Measurements from ENCODE around the gene EFCAB6.

The EFCAB6 gene

GRCh38 chr22:43850529-43850928 lies 38.4 kb upstream of the EFCAB6 start:
- DNase-seq: peak in 5 of 42 donors; percentile 5 to 29 (median 10)
- intact Hi-C loops (cut with DNase I): no loop called here

GRCh38 chr22:43849731-43850130 lies 37.6 kb upstream of the EFCAB6 start:
- intact Hi-C loops (cut with DNase I): no loop called here
- DNase-seq: peak in 20 of 42 donors; percentile 20 to 75 (median 46)

GRCh38 chr22:43848366-43849171 lies 36.5 kb upstream of the EFCAB6 start:
- intact Hi-C loops (cut with DNase I): no loop called here
- DNase-seq: peak in 9 of 42 donors; percentile 5 to 34 (median 14)

- intact Hi-C loops (cut with DNase I): no loop called here
- peak in 4 of 42 donors; percentile 2 to 12 (median 6) for DNase-seq
Measured at GRCh38 chr22:43847376-43848289, 35.5 kb upstream of the EFCAB6 start.

- DNase-seq: no peak
- intact Hi-C loops (cut with DNase I): no loop called here
Measured at GRCh38 chr22:43846966-43847365, 34.9 kb upstream of the EFCAB6 start.

DNA sequence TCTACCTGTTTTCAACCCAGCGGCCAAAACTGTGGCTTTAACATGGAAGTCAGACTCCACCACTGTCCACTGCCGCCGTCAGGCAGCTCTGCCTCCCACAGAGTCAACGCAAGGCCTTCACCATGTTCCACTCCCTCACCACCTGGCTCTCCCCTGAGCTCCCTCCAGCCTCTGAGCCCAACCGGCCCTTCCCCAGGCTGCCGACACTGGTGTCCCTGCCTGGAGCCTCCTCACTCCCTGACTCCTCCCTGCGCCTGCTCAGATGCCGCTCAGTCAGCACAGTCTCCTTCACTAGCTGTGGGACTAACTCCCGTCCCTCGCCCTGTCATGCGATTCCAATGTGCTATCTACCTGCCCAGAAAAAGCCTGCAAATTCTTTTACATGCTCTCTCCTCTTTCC lies 33.9 kb upstream of the EFCAB6 start:
- intact Hi-C loops (cut with DNase I): no loop called here
- no peak for DNase-seq

- intact Hi-C loops (cut with DNase I): no loop called here
- no peak for DNase-seq
Measured at GRCh38 chr22:43844560-43845545, 32.7 kb upstream of the EFCAB6 start.

DNA sequence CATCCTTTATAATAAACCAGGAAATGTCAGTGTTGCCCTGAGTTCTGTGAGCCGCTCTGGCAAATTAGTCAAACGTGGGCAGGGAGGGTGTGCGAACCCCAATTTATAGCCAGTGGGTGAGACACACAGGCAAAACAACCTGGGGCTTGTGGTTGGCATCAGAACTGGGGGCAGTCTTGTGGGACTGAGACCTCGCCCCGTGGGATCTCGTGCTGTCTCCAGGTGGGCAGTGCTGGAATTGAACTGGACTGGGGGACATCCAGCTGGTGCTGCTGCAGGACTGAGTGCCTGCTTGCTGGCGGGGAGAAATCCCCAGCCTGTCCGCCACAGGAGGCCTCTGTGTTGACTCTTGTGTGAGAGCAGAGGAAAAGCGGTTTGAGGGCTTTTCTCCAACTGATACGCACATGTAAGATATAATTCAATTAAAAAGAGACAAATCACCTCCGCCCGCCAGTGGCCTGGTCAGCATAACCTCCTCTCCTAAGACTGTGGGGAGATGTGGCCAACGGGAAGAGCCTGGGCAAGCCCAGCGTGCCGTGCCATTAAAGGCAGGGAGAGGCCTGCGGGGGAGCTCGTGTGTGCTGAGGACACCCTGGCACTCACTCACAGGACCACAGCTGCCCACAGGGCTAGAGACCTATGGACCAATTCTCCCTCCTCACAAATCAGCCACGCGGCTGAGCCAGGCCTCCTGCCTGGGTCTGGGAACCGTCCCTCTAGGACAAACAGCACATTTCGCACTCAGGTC lies 31.9 kb upstream of the EFCAB6 start:
- DNase-seq: no peak
- intact Hi-C loops (cut with DNase I): no loop called here

DNA sequence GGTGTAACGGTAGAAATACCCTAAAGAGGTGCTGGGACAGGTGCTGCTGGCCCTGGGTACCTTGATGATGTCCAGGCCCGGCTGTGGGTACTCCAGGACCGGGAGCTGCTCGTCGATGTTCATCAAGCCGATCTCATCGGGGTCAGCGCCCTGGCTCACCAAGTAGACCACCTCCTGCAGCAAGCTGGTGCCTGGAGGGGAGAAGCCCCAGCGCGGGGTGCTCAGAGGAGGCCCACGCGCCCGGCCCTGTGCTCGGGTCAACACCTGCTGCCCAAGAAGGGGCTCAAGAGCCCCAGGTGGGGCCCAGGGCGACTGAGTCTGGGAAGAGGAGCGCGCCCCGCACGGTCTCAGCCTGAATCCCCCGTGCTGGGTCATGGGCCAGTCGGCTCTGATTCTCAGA lies 29.6 kb upstream of the EFCAB6 start:
- DNase-seq: no peak
- intact Hi-C loops (cut with DNase I): no loop called here

GRCh38 chr22:43840851-43841250 lies 28.7 kb upstream of the EFCAB6 start:
- intact Hi-C loops (cut with DNase I): no loop called here

GRCh38 chr22:43840431-43840830 lies 28.3 kb upstream of the EFCAB6 start:
- intact Hi-C loops (cut with DNase I): no loop called here
- DNase-seq: no peak

More at GRCh38 chr22:43840851-43841250, 28.7 kb upstream of the EFCAB6 start:
- DNase-seq: no peak

- no peak for DNase-seq
- intact Hi-C loops (cut with DNase I): no loop called here
Measured at GRCh38 chr22:43839781-43840180, 27.7 kb upstream of the EFCAB6 start.

DNA sequence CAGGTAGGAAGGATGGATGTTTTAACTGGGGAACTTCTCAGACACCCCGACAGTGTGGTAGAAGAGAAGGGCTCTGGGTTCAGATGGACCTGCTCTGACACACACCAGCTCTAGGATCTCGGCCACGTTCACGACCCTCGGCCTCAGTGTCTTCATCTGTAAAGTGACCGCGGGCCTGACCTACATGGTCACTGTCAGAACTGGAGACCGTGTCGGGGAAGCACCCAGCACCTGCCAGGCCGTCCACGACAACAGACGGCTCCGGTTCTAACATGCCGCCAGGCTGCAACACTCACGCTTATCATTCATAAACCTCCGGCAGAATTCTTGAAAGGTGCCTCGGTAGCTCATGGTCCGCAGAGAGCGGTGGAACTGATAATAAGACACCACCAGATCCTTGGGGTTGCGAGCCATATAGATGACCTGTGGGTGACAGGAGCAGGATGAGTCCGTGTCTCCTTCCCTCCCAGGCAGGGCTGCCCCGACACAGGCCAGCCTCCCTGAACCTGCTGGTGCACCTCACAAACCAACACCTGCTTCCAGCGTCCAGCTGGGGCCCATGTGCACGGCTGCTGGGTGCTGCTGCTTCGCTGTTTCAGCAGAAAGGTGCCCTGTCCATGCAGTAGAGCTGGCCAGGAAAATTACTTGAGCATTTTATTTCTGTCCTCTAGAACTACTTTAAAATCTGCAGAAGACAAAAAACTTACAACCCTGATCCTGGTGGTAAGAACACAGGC lies 26.6 kb upstream of the EFCAB6 start:
- no peak for DNase-seq

GRCh38 chr22:43838161-43838560 lies 26.1 kb upstream of the EFCAB6 start:
- intact Hi-C loops (cut with DNase I): no loop called here
- DNase-seq: no peak

More for the DNA sequence above, 26.6 kb upstream of the EFCAB6 start:
- intact Hi-C loops (cut with DNase I): no loop called here

- DNase-seq: no peak
- intact Hi-C loops (cut with DNase I): no loop called here
Measured at GRCh38 chr22:43837666-43838065, 25.6 kb upstream of the EFCAB6 start.

DNA sequence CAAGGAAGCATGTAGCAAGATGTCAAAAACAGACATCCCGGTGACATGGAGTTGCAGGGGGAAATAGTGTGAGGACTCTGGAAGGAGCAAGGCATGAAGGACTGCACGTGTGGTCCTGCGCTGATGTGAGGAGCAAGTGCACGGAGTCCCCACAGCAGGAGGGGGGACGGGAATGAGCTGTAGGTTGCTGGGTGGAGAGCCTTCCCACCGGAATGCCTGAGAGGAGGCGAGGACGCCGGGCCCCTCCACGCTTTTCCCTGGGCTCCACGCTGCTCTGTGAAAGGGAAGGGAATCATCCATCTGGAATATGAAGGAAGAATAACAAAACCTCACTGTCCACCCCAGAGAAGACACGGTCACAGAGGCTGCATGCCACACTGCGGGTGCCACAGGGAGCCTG lies 23.6 kb upstream of the EFCAB6 start:
- intact Hi-C loops (cut with DNase I): no loop called here
- DNase-seq: no peak

GRCh38 chr22:43835166-43835565 lies 23.1 kb upstream of the EFCAB6 start:
- DNase-seq: no peak
- intact Hi-C loops (cut with DNase I): no loop called here

Data from head of caudate nucleus (tissue), 42 donors.